Upper lobe of left lung (tissue), 6 donors: ENCODE data around the gene HMGN4. TPM values are rescaled to one million over a fixed set of nuclear protein-coding genes. Genes with fewer than 3 reads are reported as not detected.

Experiments used
- ATAC-seq, 2 donors: fragments of 200-7000 bp; cut with Tn5 transposase; one replicate each; pipeline ENCODE4 v1.9.1; 2022; ENCODE audit warnings: mild to moderate bottlenecking in 2 of 2, moderate library complexity in 2 of 2; ENCODE audit not compliant: low FRiP score in 2 of 2
- DNase-seq, 2 donors: peaks; one replicate each; pipeline ENCODE4 v3.0.0-alpha.2; 2019 to 2020
- H3K27ac ChIP-seq, 4 donors: fragments of 200-600 bp; sonication (generic); one replicate each; pipeline ENCODE4 v1.5.1; 2016 to 2019
- H3K27me3 ChIP-seq, 4 donors: fragments of 200-600 bp; sonication (generic); one replicate each; pipeline ENCODE4 v1.5.1; 2017 to 2019
- H3K36me3 ChIP-seq, 4 donors: fragments of 200-600 bp; sonication (generic); one replicate each; pipeline ENCODE4 v1.5.1; 2016 to 2019
- H3K4me1 ChIP-seq, 4 donors: fragments of 200-600 bp; sonication (generic); one replicate each; pipeline ENCODE4 v1.5.1; 2018 to 2019
- H3K4me3 ChIP-seq, 4 donors: fragments of 200-600 bp; sonication (generic); one replicate each; pipeline ENCODE4 v1.5.1; 2017 to 2019; ENCODE audit warnings: mild to moderate bottlenecking in 2 of 4, moderate library complexity in 1 of 4
- H3K9me3 ChIP-seq, 4 donors: fragments of 200-600 bp; sonication (generic); one replicate each; pipeline ENCODE4 v1.5.1; 2018 to 2019
- CTCF ChIP-seq, 6 experiments: fragments of 450-650 bp in 4 of 6; fragments of 200-600 bp in 2 of 6; sonication (generic) in 2 of 6; IDR thresholded peaks; one replicate each; pipeline ENCODE4 v1.5.1; 2016 to 2019; ENCODE audit warnings: antibody characterized with exemption in 6 of 6
- EP300 ChIP-seq, 4 donors: sonication (generic); formaldehyde crosslinking; IDR thresholded peaks; one replicate each; pipeline ENCODE4 v1.5.1; 2017; ENCODE audit warnings: antibody characterized with exemption in 4 of 4, control low read depth in 2 of 4
- POLR2A ChIP-seq, 4 donors: fragments of 450-650 bp; IDR thresholded peaks; one replicate each; pipeline ENCODE4 v1.5.1; 2016 to 2017; ENCODE audit warnings: antibody characterized with exemption in 4 of 4, mild to moderate bottlenecking in 2 of 4
- POLR2AphosphoS5 ChIP-seq, 2 donors: sonication (generic); formaldehyde crosslinking; IDR thresholded peaks; one replicate each; pipeline ENCODE4 v1.5.1; 2017; ENCODE audit warnings: antibody characterized with exemption in 2 of 2
- WGBS, 2 donors: methylation state at CpG; one replicate each; pipeline ENCODE4 v1.1.5; 2017 to 2018; 5-methylcytosine and 5-hydroxymethylcytosine counted together
- small RNA-seq, 4 donors: library from RNA; depleted of rRNA; stranded (forward); fragments of <200 nt; gene quantifications; one replicate each; pipeline ENCODE3, GENCODE V24; 2016
- total RNA-seq, 6 donors: library from RNA; depleted of rRNA in 4 of 6; stranded (reverse); fragments of >200 nt in 4 of 6; gene quantifications; one replicate each; pipeline versions ENCODE4 v1.1.0 to v1.2.1, GENCODE V29; 2016 to 2021
- donor health status: DM: no; HTN: no; CAD: no; lungs with moderate emphysema.
- donor health status: DM: no; HTN: yes; CAD: no; lungs with severe emphysema.

The HMGN4 gene
- total RNA-seq, 6 donors from 2014 or later = 35.6 to 76.7 (median 45.5) TPM

GRCh38 chr6:26594131-26594498 lies 55.9 kb downstream of the HMGN4 start:
- no peaks in the 10 kb centered on the region for H3K9me3 ChIP-seq
- H3K4me1 ChIP-seq = peaks cover 10 to 36% (median 17%) of the 10 kb centered on the region in 4 donors
- peaks cover 0 to 13% (median 10%) of the 10 kb centered on the region in 4 donors for H3K36me3 ChIP-seq
- ATAC-seq = no peak
- WGBS, 2 donors = 27 to 30% methylated on average over 6 of the region's 6 CpGs
- TF ChIP-seq CTCF (IDR thresholded peaks at IDR 0.05) (no peak), EP300 (IDR thresholded peaks at IDR 0.05) (no peak), POLR2AphosphoS5 (IDR thresholded peaks at IDR 0.05) (no peak), POLR2A (IDR thresholded peaks at IDR 0.05) (no peak)
- no peak for DNase-seq
- no peak overlapping the region for H3K27ac ChIP-seq
- H3K4me3 ChIP-seq = no peak overlapping the region
- peaks cover 0 to 14% (median 0%) of the 10 kb centered on the region in 4 donors for H3K27me3 ChIP-seq

DNA sequence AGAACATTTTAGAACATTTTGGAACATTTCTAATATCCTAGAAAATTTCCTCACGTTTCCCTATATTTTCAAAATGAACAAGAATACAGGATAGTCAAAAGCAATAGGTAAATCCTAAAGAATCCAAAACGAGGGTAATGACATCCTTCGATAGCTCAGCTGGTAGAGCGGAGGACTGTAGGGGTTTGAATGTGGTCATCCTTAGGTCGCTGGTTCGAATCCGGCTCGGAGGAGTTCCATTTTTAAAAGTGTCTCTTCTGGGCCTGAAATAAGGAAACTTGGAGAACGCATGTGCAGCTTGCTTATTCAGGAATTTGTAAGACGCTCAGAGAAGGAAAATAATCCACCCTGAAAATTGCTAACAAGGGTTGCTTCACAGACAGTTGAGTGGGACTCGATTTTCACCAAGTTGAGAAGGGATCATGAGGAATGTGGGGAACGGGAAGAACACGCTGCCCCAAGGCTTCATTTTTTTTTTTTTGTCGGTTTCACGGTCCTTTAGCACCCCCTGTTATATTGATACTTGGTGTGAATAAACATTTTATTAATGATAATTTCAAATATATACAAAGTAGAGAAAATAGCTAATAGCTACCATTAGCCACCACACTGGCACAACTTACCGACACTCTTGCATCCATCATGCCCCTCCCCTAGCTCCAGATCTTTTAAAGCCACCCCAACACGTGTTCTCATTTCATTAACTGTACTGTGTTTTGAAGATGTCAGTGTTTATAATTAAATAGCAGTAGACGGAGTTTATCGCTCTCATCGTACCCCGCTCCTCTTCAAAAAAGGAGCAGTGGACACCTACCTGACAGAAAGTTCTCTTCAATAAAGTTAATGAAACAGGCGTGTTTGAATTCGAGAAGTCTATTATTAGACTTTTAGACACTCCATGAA lies 56.8 kb downstream of the HMGN4 start:
- Histone ChIP-seq H3K4me1 (peaks cover 10 to 36% (median 17%) of the 10 kb centered on the region in 4 donors), H3K27ac (peak overlapping the region in 3 of 4 donors; percentile 69 to 93 (median 89)), H3K4me3 (peak overlapping the region in 3 of 4 donors; percentile 81 to 94 (median 86)), H3K9me3 (no peaks in the 10 kb centered on the region), H3K27me3 (peaks cover 0 to 14% (median 0%) of the 10 kb centered on the region in 4 donors), H3K36me3 (peaks cover 4 to 22% (median 17%) of the 10 kb centered on the region in 4 donors)
- WGBS, 2 donors = 25 to 27% methylated on average over 23 of the region's 23 CpGs
- ATAC-seq = no peak
- TF ChIP-seq POLR2AphosphoS5 (IDR thresholded peaks at IDR 0.05) = no peak
- TF ChIP-seq EP300 (IDR thresholded peaks at IDR 0.05) = no peak
- TF ChIP-seq CTCF (IDR thresholded peaks at IDR 0.05) = no peak
- no peak for TF ChIP-seq POLR2A (IDR thresholded peaks at IDR 0.05)
- no peak for DNase-seq

DNA sequence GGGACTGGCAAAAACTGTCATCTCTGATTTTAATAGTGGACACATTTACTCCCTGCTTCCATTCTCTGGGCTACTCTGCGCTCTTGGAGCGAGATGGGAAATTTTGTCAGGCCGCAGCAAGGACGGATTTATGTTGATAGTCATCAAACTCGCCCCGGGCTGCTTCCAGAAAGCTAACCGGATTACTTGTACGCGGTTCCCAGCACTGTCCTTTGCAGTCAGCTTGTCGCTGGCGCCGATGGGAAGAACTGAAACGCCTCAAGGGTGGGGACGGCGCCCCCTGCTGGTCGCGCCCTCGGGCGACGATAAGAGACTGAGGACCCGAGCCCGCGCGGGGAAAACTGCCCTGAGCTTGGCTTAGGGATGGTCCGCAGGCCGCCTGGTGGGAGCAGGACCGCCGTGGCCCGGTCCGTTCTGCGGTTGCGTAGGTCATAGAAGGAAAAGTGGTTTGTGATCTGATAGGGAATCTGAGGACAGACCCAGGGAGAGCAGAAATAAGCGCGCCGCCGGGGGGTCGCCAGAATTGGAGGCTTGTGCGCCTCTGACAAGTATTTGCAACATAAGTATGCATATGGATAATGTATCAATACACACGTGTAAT lies 57.6 kb downstream of the HMGN4 start:
- Histone ChIP-seq H3K27ac (peak overlapping the region; percentile 69 to 93 (median 87)), H3K9me3 (no peaks in the 10 kb centered on the region), H3K4me3 (peak overlapping the region; percentile 2 to 94 (median 84)), H3K36me3 (peaks cover 4 to 27% (median 20%) of the 10 kb centered on the region in 4 donors), H3K4me1 (peaks cover 10 to 36% (median 17%) of the 10 kb centered on the region in 4 donors), H3K27me3 (peaks cover 0 to 14% (median 0%) of the 10 kb centered on the region in 4 donors)
- DNase-seq = peak; percentile 96 to 99
- 1 to 3% methylated on average over 17 to 39 of the region's 39 CpGs for WGBS, 2 donors
- peak; percentile 94 to 95 for ATAC-seq
- TF ChIP-seq POLR2A (IDR thresholded peaks at IDR 0.05) (no peak), CTCF (IDR thresholded peaks at IDR 0.05) (peak; percentile 86 to 95 (median 92)), EP300 (IDR thresholded peaks at IDR 0.05) (peak in 1 of 4 donors; percentile 1), POLR2AphosphoS5 (IDR thresholded peaks at IDR 0.05) (peak in 1 of 2 donors; percentile 73)

Small RNA genes lying within 50 kb of the gene (small RNA-seq; reads per million reads assigned to genes)
- gene RNU6-502P = 0 reads per million in 4 donors

Other genes with a start within 250 kb of the HMGN4 start
- gene BTN3A2, start 173.2 kb upstream of the HMGN4 start, total RNA-seq = 10 to 100 TPM; 30.1 to 71.2 (median 54.2) TPM
- 10 to 100 TPM; 12.2 to 59.7 (median 26.3) TPM for gene BTN2A2, start 155.3 kb upstream of the HMGN4 start, total RNA-seq
- gene BTN3A1, start 136.1 kb upstream of the HMGN4 start, total RNA-seq = 10 to 100 TPM; 24.9 to 55.8 (median 34.6) TPM
- 10 to 100 TPM; 18.7 to 51.3 (median 38.0) TPM for gene BTN3A3, start 97.9 kb upstream of the HMGN4 start, total RNA-seq
- gene BTN2A1, start 80.4 kb upstream of the HMGN4 start, total RNA-seq = 10 to 100 TPM; 17.2 to 34.6 (median 21.2) TPM
- not detected for gene BTN1A1, start 38.1 kb upstream of the HMGN4 start, total RNA-seq
- gene ABT1, start 58.6 kb downstream of the HMGN4 start, total RNA-seq = 10 to 100 TPM in 4 of 6 donors, 1 to 10 TPM in 2; 6.3 to 22.5 (median 15.4) TPM
- gene ZNF322, start 121.4 kb downstream of the HMGN4 start, total RNA-seq = 10 to 100 TPM in 5 of 6 donors, 1 to 10 TPM in 1; 9.1 to 27.3 (median 17.1) TPM